Right lobe of liver (tissue), 6 donors: ENCODE data around the gene TBX4. TPM values are rescaled to one million over a fixed set of nuclear protein-coding genes. Genes with fewer than 3 reads are reported as not detected.

Source experiments
- ATAC-seq, 4 donors: fragments of 200-7000 bp; cut with Tn5 transposase; one replicate each; pipeline ENCODE4 v1.9.1; 2020; ENCODE audit warnings: mild to moderate bottlenecking in 4 of 4, moderate library complexity in 4 of 4
- DNase-seq, 3 donors: peaks; one replicate each; pipeline ENCODE4 v3.0.0-alpha.2; 2020
- H3K27ac ChIP-seq, 3 donors: fragments of 200-600 bp; one replicate each; pipeline ENCODE4 v1.8.0; 2022
- H3K27me3 ChIP-seq, 2 donors: fragments of 200-600 bp; one replicate each; pipeline ENCODE4 v1.8.0; 2022
- H3K36me3 ChIP-seq, 4 donors: fragments of 200-600 bp; sonication (generic) in 1 of 4; one replicate each; pipeline versions ENCODE4 v1.5.1 to v1.8.0; 2017 to 2022; ENCODE audit warnings: control low read depth in 1 of 4
- H3K4me1 ChIP-seq, 4 donors: fragments of 200-600 bp; sonication (generic) in 1 of 4; one replicate each; pipeline versions ENCODE4 v1.5.1 to v1.8.0; 2017 to 2022; ENCODE audit warnings: control low read depth in 1 of 4
- H3K4me3 ChIP-seq, 3 donors: fragments of 200-600 bp; one replicate each; pipeline ENCODE4 v1.8.0; 2022
- H3K9me3 ChIP-seq, 4 donors: fragments of 200-600 bp; sonication (generic) in 1 of 4; one replicate each; pipeline versions ENCODE4 v1.5.1 to v1.8.0; 2017 to 2022; ENCODE audit warnings: control low read depth in 1 of 4
- POLR2A ChIP-seq: fragments of 450-650 bp; IDR thresholded peaks from one replicate; pipeline ENCODE4 v1.6.1; 2017; ENCODE audit warnings: antibody characterized with exemption, mild to moderate bottlenecking
- WGBS: methylation state at CpG from one replicate; pipeline ENCODE4 v1.1.6; 2018; ENCODE audit warnings: low coverage, low lambda C conversion rate; ENCODE audit not compliant: insufficient coverage; ENCODE audit errors: missing lambda C conversion rate; 5-methylcytosine and 5-hydroxymethylcytosine counted together
- intact Hi-C, 2 donors: fragments of 100-400 bp; cut with DNase I; formaldehyde crosslinking; loops; one replicate each; pipeline versions ENCODE4 v1.11.2 to v1.14.1; 2022
- total RNA-seq, 6 experiments: library from RNA; depleted of rRNA in 2 of 6; stranded (reverse); fragments of >200 nt in 2 of 6; fragmentation: NEBNext Ultra II Directional in 3 of 6; extraction: Animal tissue kit (Norgen Biotek cat#: 25700) in 3 of 6; gene quantifications; one replicate each; pipeline versions ENCODE4 v1.1.0 to v1.2.4, GENCODE V29; 2016 to 2023
- TF ChIP-seq, protein P1 (sequence below), 4 donors: fragments of 200-600 bp in 3 of 4; fragments of 450-650 bp in 1 of 4; IDR thresholded peaks; one replicate each; pipeline versions ENCODE4 v1.5.1 to v1.8.0; 2016 to 2022; ENCODE audit warnings: antibody characterized with exemption in 4 of 4, mild to moderate bottlenecking in 2 of 4
- donor health status: DM: no; HTN: yes; CAD: no.
- donor health status: DM: no; HTN: no; CAD: no.
- donor health status: DM: no; HTN: no; CAD: no.
- donor health status: DM: no; HTN: yes; CAD: no.
- donor health status: DM: no; HTN: yes; CAD: no.

Gene TBX4
- total RNA-seq, 6 experiments from 2014 or later = not detected

DNA sequence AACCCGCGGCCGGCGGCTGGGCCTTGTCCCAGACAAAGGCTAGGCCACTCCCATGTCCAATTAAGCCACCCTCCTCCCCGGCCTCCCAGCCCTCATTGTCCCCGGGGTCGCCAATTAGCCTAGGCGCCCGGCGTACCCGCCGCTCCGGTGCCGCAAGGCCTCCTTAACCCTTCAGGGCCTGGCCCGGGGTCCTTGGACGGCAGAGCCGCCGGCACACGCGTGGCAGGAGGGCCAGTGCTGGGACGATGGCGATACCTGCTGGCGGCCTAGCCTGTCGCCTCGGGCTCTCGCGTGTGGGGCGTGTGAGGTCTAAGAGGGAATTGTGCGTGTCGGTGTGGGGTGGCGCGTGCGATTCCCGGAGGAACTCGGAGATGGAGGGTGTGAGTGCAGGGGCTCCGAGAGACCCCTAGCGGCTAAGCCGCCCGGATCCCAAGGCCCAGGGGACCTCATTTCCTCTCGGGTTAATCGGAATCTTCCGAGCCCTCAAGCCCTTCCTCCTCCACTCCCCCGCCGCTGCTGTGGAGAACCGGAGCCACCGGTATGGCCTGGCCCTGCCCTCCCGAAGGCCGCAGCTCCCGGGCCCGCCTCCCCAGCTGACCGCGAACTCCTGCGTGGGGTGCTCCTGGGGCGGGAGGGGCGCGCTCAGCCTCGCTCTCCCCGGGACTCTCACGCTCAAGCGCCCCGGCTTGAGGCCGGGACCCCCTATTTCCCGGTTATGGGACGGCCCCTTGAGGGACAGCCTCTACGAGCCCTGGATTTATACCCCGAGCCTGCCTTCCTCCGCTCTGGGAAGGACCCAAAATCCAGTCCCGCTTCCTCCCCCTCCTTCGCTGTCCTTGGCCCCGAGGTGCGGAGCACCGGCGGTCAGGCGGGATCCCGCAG, 40.7 kb upstream of the TBX4 start:
- WGBS = 2% methylated on average over 20 of the region's 75 CpGs
- Histone ChIP-seq H3K36me3 (no peaks in the 10 kb centered on the region), H3K4me1 (peaks cover 0 to 22% (median 0%) of the 10 kb centered on the region in 4 donors), H3K27me3 (no peaks in the 10 kb centered on the region), H3K9me3 (no peaks in the 10 kb centered on the region), H3K4me3 (peak overlapping the region; percentile 54 to 58 (median 58)), H3K27ac (peak overlapping the region; percentile 55 to 84 (median 76))
- DNase-seq (peak; percentile 64 to 70 (median 65)), ATAC-seq (peak; percentile 35 to 48 (median 40))
- intact Hi-C loops = loop anchor here in 1 of 2 donors (5.0 to 10.0 kb wide), 2 partner anchors 409 to 423 kb away; no protein-coding TSS in a partner anchor
- TF ChIP-seq POLR2A = peak; percentile 6
- TF ChIP-seq, protein P1, sequence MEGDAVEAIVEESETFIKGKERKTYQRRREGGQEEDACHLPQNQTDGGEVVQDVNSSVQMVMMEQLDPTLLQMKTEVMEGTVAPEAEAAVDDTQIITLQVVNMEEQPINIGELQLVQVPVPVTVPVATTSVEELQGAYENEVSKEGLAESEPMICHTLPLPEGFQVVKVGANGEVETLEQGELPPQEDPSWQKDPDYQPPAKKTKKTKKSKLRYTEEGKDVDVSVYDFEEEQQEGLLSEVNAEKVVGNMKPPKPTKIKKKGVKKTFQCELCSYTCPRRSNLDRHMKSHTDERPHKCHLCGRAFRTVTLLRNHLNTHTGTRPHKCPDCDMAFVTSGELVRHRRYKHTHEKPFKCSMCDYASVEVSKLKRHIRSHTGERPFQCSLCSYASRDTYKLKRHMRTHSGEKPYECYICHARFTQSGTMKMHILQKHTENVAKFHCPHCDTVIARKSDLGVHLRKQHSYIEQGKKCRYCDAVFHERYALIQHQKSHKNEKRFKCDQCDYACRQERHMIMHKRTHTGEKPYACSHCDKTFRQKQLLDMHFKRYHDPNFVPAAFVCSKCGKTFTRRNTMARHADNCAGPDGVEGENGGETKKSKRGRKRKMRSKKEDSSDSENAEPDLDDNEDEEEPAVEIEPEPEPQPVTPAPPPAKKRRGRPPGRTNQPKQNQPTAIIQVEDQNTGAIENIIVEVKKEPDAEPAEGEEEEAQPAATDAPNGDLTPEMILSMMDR (IDR thresholded peaks at IDR 0.05) = peak in 2 of 4 donors; percentile 1 to 9

DNA sequence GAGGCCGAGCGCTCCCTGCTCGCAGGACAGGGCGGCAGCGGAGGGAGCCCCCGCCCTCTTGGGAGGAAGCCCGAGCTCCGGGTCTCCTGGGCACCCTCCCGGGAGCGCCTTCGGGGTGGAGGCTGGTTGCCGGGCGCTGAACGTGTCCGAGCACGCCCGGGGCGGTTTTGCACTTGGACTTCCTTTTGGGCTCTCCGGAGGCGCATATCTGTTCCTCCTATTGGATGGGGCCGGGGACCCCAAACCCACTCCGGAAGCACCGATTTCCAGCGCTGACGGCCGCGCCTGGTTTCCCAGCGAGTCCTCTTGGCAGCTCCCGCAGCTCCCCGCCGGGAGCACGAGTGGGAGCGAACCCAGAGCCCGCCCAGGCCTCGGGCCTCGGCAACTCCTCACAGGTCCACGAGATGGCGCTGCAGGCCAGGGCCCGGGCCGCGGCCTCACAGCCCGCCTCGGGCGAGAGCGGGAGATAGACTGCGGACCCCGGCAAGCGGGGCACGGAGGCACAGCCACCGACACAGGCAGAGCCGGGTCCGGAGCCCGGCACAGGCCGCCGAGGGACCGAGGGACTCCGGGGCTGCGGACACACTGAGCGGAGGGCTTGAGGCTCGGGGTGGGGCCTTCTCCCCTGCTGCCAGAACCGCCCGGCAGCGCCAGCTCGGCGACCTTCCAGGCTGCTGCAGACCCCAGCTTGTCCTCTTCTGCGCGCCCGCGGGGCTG, 39.9 kb upstream of the TBX4 start:
- Histone ChIP-seq H3K9me3 (no peaks in the 10 kb centered on the region), H3K4me1 (peaks cover 0 to 29% (median 2%) of the 10 kb centered on the region in 4 donors), H3K36me3 (no peaks in the 10 kb centered on the region), H3K4me3 (peak overlapping the region; percentile 54 to 58 (median 58)), H3K27me3 (no peaks in the 10 kb centered on the region), H3K27ac (peak overlapping the region; percentile 55 to 84 (median 76))
- intact Hi-C loops = loop anchor here in 1 of 2 donors (5.0 to 10.0 kb wide), 2 partner anchors 410 to 422 kb away; no protein-coding TSS in a partner anchor
- peak; percentile 76 to 82 (median 78) for ATAC-seq
- TF ChIP-seq POLR2A = peak; percentile 24
- TF ChIP-seq, protein P1 (IDR thresholded peaks at IDR 0.05) = peak; percentile 99 to 100 (median 99)
- 0% methylated on average over 1 of the region's 69 CpGs for WGBS
- peak; percentile 83 to 84 (median 84) for DNase-seq

DNA sequence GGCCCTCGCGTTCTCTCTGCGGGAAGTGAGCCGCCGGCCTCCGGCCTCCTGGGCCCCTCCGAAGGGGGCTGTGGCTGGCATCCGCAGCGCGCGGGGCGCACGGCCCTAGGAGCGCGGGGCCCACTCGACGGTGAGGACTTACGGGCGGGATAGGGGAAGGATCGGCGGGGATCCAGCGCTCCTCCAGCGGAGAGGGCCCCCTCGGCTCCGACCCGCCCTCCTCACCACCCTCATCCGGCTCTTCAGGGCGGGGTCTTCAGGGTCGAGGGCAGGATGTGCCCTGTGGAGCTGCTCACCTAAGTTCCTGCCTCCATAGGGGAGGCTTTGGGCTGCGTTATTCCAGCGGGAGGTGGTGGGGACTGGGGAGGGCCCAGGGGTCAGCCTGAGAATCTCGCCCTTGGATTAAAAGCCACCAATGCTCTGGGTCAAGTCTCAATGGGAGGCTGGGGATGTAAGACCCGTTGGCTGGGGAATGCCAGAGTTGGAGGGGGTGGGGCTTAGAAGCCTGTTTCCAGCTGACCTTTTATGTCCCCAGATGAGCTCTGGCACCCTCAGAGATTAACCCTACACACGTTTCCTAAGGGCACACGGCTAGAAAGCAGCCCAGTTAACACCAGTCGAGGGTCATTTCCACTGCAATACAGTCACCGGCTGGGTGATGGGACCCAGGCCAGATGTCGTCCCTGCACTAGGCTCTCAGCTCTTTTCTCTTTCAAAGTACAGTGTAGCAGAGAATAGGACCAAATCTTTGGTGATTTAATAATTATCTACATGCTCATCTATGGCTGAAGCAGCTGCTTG, 39.2 kb upstream of the TBX4 start:
- intact Hi-C loops = loop anchor here in 1 of 2 donors (5.0 to 10.0 kb wide), 2 partner anchors 411 to 422 kb away; no protein-coding TSS in a partner anchor
- peak in 1 of 3 donors; percentile 46 for DNase-seq
- peaks cover 0 to 29% (median 2%) of the 10 kb centered on the region in 4 donors for H3K4me1 ChIP-seq

More for the DNA sequence above, 39.2 kb upstream of the TBX4 start:
- Histone ChIP-seq H3K27ac (peak overlapping the region; percentile 55 to 84 (median 76)), H3K36me3 (no peaks in the 10 kb centered on the region), H3K4me3 (peak overlapping the region; percentile 54 to 58 (median 58)), H3K9me3 (no peaks in the 10 kb centered on the region), H3K27me3 (no peaks in the 10 kb centered on the region)
- TF ChIP-seq POLR2A = no peak
- TF ChIP-seq, protein P1 (IDR thresholded peaks at IDR 0.05) = no peak
- 13% methylated on average over 3 of the region's 38 CpGs for WGBS
- no peak for ATAC-seq
